MM.1S (cell line): ENCODE data around the gene NBPF9.
"Not testable (repeated sequence)": the region's sequence is repeated elsewhere in the genome, so short reads cannot be mapped to it uniquely, and the experiment has no call there.

Experiments used
- CTCF ChIP-seq: fragments of 300-600 bp; sonication (generic); IDR thresholded peaks from 2 replicates; pipeline ENCODE4 v1.5.1; 2016; ENCODE audit warnings: antibody characterized with exemption, low read length, mixed read lengths
- EZH2 ChIP-seq: fragments of 300-600 bp; sonication (generic); optimal IDR thresholded peaks from 2 replicates; pipeline ENCODE3; 2017; ENCODE audit warnings: low read depth, mild to moderate bottlenecking, antibody characterized with exemption, low read length, mixed read lengths

- TF ChIP-seq CTCF, EZH2: not testable (repeated sequence)
These were observed 87.8 kb downstream of the NBPF9 start for GRCh38 chr1:149015522-149015921.
